Peyer's patch (tissue), 4 donors: ENCODE measurements around the gene CHEK2. TPM values are rescaled to one million over a fixed set of nuclear protein-coding genes. Genes with fewer than 3 reads are reported as not detected.
A peak's percentile ranks its signal among the peaks of the same experiment; 100 is the strongest.

Source experiments
- DNase-seq, 3 donors: peaks; one replicate each; pipeline ENCODE4 v3.0.0-alpha.2; 2017 to 2019
- H3K27ac ChIP-seq, 4 donors: fragments of 200-600 bp; sonication (generic); one replicate each; pipeline ENCODE4 v1.5.1; 2016 to 2019
- H3K27me3 ChIP-seq, 2 donors: fragments of 200-600 bp; sonication (generic); one replicate each; pipeline ENCODE4 v1.5.1; 2019
- H3K36me3 ChIP-seq, 3 donors: fragments of 200-600 bp; sonication (generic); one replicate each; pipeline ENCODE4 v1.5.1; 2016 to 2019
- H3K4me1 ChIP-seq, 4 donors: fragments of 200-600 bp; sonication (generic); one replicate each; pipeline ENCODE4 v1.5.1; 2016 to 2019
- H3K4me3 ChIP-seq, 4 donors: fragments of 200-600 bp; sonication (generic); 1 replicate in 3 of 4; 2 replicates in 1 of 4; pipeline ENCODE4 v1.5.1; 2016 to 2019; ENCODE audit warnings: mild to moderate bottlenecking in 1 of 4
- H3K9me3 ChIP-seq, 4 donors: fragments of 200-600 bp; sonication (generic); one replicate each; pipeline ENCODE4 v1.5.1; 2016 to 2019; ENCODE audit warnings: mild to moderate bottlenecking in 1 of 4
- CTCF ChIP-seq, 6 experiments: fragments of 450-650 bp in 4 of 6; fragments of 200-600 bp in 2 of 6; sonication (generic) in 1 of 6; IDR thresholded peaks; one replicate each; pipeline ENCODE4 v1.5.1; 2017 to 2019; ENCODE audit warnings: antibody characterized with exemption in 6 of 6, mild to moderate bottlenecking in 3 of 6, moderate library complexity in 1 of 6
- POLR2A ChIP-seq, 2 donors: fragments of 450-650 bp; IDR thresholded peaks; one replicate each; pipeline ENCODE4 v1.5.1; 2017; ENCODE audit warnings: antibody characterized with exemption in 2 of 2, mild to moderate bottlenecking in 2 of 2, moderate library complexity in 2 of 2
- total RNA-seq, 4 donors: library from RNA; depleted of rRNA; stranded (reverse); fragments of >200 nt; gene quantifications; one replicate each; pipeline ENCODE4 v1.1.0, GENCODE V29; 2016

Gene CHEK2
- total RNA-seq, 4 donors from 2014 or later = 8.7 to 24.2 (median 14.2) TPM

DNA sequence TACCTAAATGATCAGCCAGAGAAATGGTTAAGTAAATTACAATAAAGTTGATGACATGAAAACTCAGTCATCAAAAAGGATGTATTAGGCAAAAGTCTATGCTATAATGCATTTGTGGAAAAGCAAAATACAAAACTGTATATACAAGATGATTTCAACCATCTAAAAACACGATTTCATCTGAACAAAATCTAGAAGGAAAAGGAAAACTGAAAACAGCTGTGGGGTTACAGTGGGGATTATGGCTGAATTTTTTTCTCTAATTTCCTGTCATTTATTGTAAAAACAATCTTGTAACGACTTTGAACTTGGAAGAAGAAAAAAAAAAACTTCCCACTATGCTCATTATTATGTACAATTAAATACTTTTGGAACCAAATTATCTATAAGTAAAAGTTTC lies 30.3 kb downstream of the CHEK2 start:
- Histone ChIP-seq H3K9me3 (no peaks in the 10 kb centered on the region), H3K27me3 (no peaks in the 10 kb centered on the region), H3K4me3 (no peak overlapping the region), H3K36me3 (no peaks in the 10 kb centered on the region), H3K27ac (peak overlapping the region in 1 of 4 donors; percentile 63), H3K4me1 (peaks cover 0 to 6% (median 0%) of the 10 kb centered on the region in 4 donors)
- TF ChIP-seq CTCF (IDR thresholded peaks at IDR 0.05) = no peak
- no peak for TF ChIP-seq POLR2A (IDR thresholded peaks at IDR 0.05)
- DNase-seq = no peak

DNA sequence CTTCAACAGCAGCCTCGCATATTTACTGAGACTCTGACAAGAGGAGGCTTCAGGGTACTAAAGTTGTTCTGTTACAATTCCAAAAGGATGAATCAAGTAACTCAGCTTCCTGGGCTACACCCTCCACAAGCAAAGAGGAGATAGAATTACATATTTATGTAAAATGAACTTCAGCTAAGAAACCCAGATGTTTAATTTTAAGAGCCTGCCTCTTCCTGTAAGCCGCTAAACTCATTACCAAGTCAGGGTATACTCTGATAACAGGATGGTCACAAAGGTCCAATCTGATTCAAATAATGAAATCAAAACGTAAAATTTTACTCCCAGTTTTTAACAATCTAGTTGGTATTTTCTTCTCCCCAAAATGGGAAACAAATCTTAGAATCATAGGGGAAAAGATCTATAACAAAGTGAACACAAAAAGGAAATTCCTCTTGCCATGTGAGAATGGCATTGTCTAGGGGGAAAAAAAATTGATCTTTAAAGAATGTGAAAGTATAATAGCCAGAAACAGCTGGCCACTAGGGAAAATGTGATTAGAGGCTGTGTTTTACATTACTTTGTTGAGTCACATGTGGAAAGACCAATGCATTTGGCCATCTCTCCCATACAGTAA lies 30.9 kb downstream of the CHEK2 start:
- Histone ChIP-seq H3K9me3 (no peaks in the 10 kb centered on the region), H3K27ac (peak overlapping the region in 1 of 4 donors; percentile 63), H3K4me1 (peaks cover 0 to 6% (median 0%) of the 10 kb centered on the region in 4 donors), H3K36me3 (no peaks in the 10 kb centered on the region), H3K27me3 (no peaks in the 10 kb centered on the region), H3K4me3 (no peak overlapping the region)
- no peak for DNase-seq
- TF ChIP-seq CTCF (IDR thresholded peaks at IDR 0.05) = no peak
- TF ChIP-seq POLR2A (IDR thresholded peaks at IDR 0.05) = no peak

- Histone ChIP-seq H3K4me1 (peaks cover 0 to 6% (median 0%) of the 10 kb centered on the region in 4 donors), H3K27me3 (no peaks in the 10 kb centered on the region), H3K4me3 (no peak overlapping the region), H3K36me3 (no peaks in the 10 kb centered on the region), H3K27ac (peak overlapping the region in 1 of 4 donors; percentile 63), H3K9me3 (no peaks in the 10 kb centered on the region)
- DNase-seq = no peak
- TF ChIP-seq CTCF (IDR thresholded peaks at IDR 0.05) = no peak
- TF ChIP-seq POLR2A (IDR thresholded peaks at IDR 0.05) = no peak
These were observed 31.5 kb downstream of the CHEK2 start for GRCh38 chr22:28710107-28710506.

DNA sequence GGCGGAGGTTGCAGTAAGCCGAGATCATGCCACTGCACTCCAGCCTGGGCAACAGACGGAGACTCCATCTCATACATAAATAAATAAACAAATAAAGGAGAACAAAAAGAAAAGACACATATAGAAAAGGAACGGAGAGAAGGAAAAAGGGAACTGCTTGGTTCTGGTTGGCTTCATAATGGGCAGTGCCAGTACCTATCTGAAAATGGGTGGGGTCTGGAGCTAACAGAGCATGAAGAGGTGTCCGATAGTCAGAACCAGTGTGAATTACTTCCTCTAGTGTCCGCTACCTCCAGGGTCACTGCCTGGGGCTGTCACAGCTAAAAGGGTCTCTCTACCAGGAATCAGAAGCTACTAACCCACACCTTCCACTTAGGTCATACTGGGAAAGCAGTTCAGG lies 34.8 kb downstream of the CHEK2 start:
- Histone ChIP-seq H3K4me3 (no peak overlapping the region), H3K36me3 (no peaks in the 10 kb centered on the region), H3K9me3 (no peaks in the 10 kb centered on the region), H3K4me1 (peaks cover 0 to 6% (median 0%) of the 10 kb centered on the region in 4 donors), H3K27me3 (no peaks in the 10 kb centered on the region), H3K27ac (no peak overlapping the region)
- peak in 1 of 3 donors; percentile 23 for DNase-seq
- no peak for TF ChIP-seq POLR2A (IDR thresholded peaks at IDR 0.05)
- TF ChIP-seq CTCF (IDR thresholded peaks at IDR 0.05) = no peak

- H3K4me1 ChIP-seq = no peaks in the 10 kb centered on the region
- no peaks in the 10 kb centered on the region for H3K9me3 ChIP-seq
- H3K27me3 ChIP-seq = no peaks in the 10 kb centered on the region
- no peaks in the 10 kb centered on the region for H3K36me3 ChIP-seq
- TF ChIP-seq CTCF (IDR thresholded peaks at IDR 0.05) (no peak), POLR2A (IDR thresholded peaks at IDR 0.05) (no peak)
- no peak for DNase-seq
- H3K27ac ChIP-seq = no peak overlapping the region
- no peak overlapping the region for H3K4me3 ChIP-seq
These were observed 38.2 kb downstream of the CHEK2 start for GRCh38 chr22:28703436-28703835.
